ENCODE measurements around the gene MCF2L. TPM values are rescaled to one million over a fixed set of nuclear protein-coding genes. Genes with fewer than 3 reads are reported as not detected.

Gene MCF2L
- polyA plus RNA-seq, 1 donor from 2014 or later = 88.0 TPM

DNA sequence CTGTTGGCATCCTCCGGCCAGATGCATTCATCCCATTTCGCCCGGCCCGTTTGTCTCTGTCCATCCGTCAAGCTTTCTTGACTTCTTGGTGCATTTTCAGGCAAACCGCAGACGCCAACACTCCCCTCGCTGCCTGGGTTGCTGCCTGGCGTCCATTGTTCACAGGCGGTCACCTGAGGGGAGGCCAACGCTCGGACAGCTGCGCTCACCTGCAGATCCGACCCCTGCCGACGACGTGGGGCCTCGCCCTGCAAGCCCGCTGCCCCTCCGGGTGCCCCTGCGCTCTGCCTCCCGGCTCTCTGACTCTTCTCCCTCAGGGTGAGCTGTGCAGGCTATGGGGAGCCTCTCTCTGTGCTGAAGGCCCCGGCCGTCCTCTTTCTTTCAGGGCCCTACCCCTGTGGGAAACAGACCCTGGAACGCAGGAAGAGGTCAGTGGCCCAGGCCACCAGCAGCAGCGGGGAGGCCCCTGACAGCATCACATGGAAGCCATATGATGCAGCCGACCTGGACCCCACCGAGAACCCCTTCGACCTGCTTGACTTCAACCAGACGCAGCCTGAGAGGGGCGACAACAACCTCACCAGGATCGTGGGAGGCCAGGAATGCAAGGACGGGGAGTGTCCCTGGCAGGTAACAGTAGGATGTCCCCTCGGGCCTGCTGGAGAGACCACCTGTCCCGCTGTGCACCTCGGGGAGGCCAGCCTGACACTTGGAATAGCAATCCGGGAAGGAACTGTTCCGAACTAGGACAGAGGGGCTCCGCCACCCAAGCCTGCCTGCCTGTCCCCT, 174.6 kb downstream of the MCF2L start:
- Histone ChIP-seq H3F3A (ENCODE audit: insufficient read depth, low read length, poor library complexity, severe bottlenecking) (no peaks in the 10 kb centered on the region), H3K79me2 (replicated peaks; ENCODE audit: insufficient read depth, low read length) (no peaks in the 10 kb centered on the region), H3K27me3 (ENCODE audit: insufficient read depth, low read depth, low read length) (no peaks in the 10 kb centered on the region), H3K9me2 (ENCODE audit: insufficient read depth, low read length) (no peaks in the 10 kb centered on the region), H3K36me3 (ENCODE audit: insufficient read depth, low read length) (no peaks in the 10 kb centered on the region), H3K4me2 (ENCODE audit: low read length) (no peak overlapping the region), H3K9ac (ENCODE audit: low read length) (no peak overlapping the region), H2AFZ (ENCODE audit: low read depth, low read length) (no peak overlapping the region), H3K9me3 (ENCODE audit: low read length) (no peaks in the 10 kb centered on the region), H3K27ac (ENCODE audit: low read length) (no peak overlapping the region), H3K4me3 (ENCODE audit: low read length) (no peak overlapping the region), H4K20me1 (ENCODE audit: insufficient read depth) (no peaks in the 10 kb centered on the region)
- TF ChIP-seq RAD21 (conservative IDR thresholded peaks at IDR 0.05) = no peak
- TF ChIP-seq, protein P1, sequence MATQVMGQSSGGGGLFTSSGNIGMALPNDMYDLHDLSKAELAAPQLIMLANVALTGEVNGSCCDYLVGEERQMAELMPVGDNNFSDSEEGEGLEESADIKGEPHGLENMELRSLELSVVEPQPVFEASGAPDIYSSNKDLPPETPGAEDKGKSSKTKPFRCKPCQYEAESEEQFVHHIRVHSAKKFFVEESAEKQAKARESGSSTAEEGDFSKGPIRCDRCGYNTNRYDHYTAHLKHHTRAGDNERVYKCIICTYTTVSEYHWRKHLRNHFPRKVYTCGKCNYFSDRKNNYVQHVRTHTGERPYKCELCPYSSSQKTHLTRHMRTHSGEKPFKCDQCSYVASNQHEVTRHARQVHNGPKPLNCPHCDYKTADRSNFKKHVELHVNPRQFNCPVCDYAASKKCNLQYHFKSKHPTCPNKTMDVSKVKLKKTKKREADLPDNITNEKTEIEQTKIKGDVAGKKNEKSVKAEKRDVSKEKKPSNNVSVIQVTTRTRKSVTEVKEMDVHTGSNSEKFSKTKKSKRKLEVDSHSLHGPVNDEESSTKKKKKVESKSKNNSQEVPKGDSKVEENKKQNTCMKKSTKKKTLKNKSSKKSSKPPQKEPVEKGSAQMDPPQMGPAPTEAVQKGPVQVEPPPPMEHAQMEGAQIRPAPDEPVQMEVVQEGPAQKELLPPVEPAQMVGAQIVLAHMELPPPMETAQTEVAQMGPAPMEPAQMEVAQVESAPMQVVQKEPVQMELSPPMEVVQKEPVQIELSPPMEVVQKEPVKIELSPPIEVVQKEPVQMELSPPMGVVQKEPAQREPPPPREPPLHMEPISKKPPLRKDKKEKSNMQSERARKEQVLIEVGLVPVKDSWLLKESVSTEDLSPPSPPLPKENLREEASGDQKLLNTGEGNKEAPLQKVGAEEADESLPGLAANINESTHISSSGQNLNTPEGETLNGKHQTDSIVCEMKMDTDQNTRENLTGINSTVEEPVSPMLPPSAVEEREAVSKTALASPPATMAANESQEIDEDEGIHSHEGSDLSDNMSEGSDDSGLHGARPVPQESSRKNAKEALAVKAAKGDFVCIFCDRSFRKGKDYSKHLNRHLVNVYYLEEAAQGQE (IDR thresholded peaks at IDR 0.05; ENCODE audit: borderline replicate concordance) = no peak
- no peak for TF ChIP-seq POLR2AphosphoS5 (IDR thresholded peaks at IDR 0.05)
- no peak for TF ChIP-seq EZH2 (IDR thresholded peaks at IDR 0.05; ENCODE audit: borderline replicate concordance, insufficient read depth, low read length, poor library complexity, severe bottlenecking)
- no peak for TF ChIP-seq MXI1 (conservative IDR thresholded peaks at IDR 0.05; ENCODE audit: poor library complexity, severe bottlenecking)
- no peak for TF ChIP-seq SMC3 (conservative IDR thresholded peaks at IDR 0.05; ENCODE audit: poor library complexity)
- no peak for TF ChIP-seq EP300 (conservative IDR thresholded peaks at IDR 0.05; ENCODE audit: poor library complexity, severe bottlenecking)
- TF ChIP-seq, protein P2, sequence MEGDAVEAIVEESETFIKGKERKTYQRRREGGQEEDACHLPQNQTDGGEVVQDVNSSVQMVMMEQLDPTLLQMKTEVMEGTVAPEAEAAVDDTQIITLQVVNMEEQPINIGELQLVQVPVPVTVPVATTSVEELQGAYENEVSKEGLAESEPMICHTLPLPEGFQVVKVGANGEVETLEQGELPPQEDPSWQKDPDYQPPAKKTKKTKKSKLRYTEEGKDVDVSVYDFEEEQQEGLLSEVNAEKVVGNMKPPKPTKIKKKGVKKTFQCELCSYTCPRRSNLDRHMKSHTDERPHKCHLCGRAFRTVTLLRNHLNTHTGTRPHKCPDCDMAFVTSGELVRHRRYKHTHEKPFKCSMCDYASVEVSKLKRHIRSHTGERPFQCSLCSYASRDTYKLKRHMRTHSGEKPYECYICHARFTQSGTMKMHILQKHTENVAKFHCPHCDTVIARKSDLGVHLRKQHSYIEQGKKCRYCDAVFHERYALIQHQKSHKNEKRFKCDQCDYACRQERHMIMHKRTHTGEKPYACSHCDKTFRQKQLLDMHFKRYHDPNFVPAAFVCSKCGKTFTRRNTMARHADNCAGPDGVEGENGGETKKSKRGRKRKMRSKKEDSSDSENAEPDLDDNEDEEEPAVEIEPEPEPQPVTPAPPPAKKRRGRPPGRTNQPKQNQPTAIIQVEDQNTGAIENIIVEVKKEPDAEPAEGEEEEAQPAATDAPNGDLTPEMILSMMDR (IDR thresholded peaks at IDR 0.05; ENCODE audit: poor library complexity, severe bottlenecking) = no peak
- no peak for TF ChIP-seq TAF1 (IDR thresholded peaks at IDR 0.05; ENCODE audit: low read depth)

DNA sequence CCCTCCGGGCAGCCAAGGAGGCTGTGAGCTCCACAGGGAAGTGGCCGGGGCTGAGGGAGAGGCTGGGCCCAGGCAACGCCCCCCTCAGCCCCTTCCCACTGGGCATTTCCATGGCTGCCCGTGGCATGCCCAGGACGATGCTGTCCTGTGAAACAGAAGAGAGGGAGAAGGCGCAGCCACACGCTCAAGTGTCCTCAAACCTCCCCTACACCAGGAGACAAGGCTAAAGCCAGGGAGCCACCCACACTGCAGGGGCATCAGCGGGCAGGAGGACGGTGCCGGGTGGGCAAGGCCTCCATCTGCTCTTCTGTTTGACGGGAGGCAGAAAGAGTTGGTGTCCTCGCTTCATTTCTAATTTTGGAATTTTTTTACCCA, 175.2 kb downstream of the MCF2L start:
- no peaks in the 10 kb centered on the region for H3K9me3 ChIP-seq (ENCODE audit: low read length)
- no peaks in the 10 kb centered on the region for H3K79me2 ChIP-seq (replicated peaks; ENCODE audit: insufficient read depth, low read length)
- H3K27me3 ChIP-seq (ENCODE audit: insufficient read depth, low read depth, low read length) = no peaks in the 10 kb centered on the region
- H3F3A ChIP-seq (ENCODE audit: insufficient read depth, low read length, poor library complexity, severe bottlenecking) = no peaks in the 10 kb centered on the region
- TF ChIP-seq MXI1 (conservative IDR thresholded peaks at IDR 0.05; ENCODE audit: poor library complexity, severe bottlenecking) (no peak), POLR2AphosphoS5 (IDR thresholded peaks at IDR 0.05) (no peak), RAD21 (conservative IDR thresholded peaks at IDR 0.05) (no peak), EP300 (conservative IDR thresholded peaks at IDR 0.05; ENCODE audit: poor library complexity, severe bottlenecking) (no peak), EZH2 (IDR thresholded peaks at IDR 0.05; ENCODE audit: borderline replicate concordance, insufficient read depth, low read length, poor library complexity, severe bottlenecking) (no peak), SMC3 (conservative IDR thresholded peaks at IDR 0.05; ENCODE audit: poor library complexity) (no peak)
- TF ChIP-seq, protein P1 (IDR thresholded peaks at IDR 0.05; ENCODE audit: borderline replicate concordance) = no peak
- TF ChIP-seq, protein P2 (IDR thresholded peaks at IDR 0.05; ENCODE audit: poor library complexity, severe bottlenecking) = no peak
- H3K4me3 ChIP-seq (ENCODE audit: low read length) = no peak overlapping the region
- no peaks in the 10 kb centered on the region for H3K9me2 ChIP-seq (ENCODE audit: insufficient read depth, low read length)
- no peak overlapping the region for H3K4me2 ChIP-seq (ENCODE audit: low read length)
- H3K9ac ChIP-seq (ENCODE audit: low read length) = no peak overlapping the region
- no peaks in the 10 kb centered on the region for H3K36me3 ChIP-seq (ENCODE audit: insufficient read depth, low read length)
- no peaks in the 10 kb centered on the region for H4K20me1 ChIP-seq (ENCODE audit: insufficient read depth)
- no peak overlapping the region for H2AFZ ChIP-seq (ENCODE audit: low read depth, low read length)
- H3K27ac ChIP-seq (ENCODE audit: low read length) = no peak overlapping the region

Data from neural cell (in vitro differentiated cells).